ENCODE results near the gene FER. TPM values are rescaled to one million over a fixed set of nuclear protein-coding genes. Genes with fewer than 3 reads are reported as not detected.

The FER gene
- total RNA-seq, 1 experiment from 2014 or later: 18.0 TPM

- H3K4me3 Mint-ChIP-seq: no peak overlapping the region
- Histone ChIP-seq H2BK120ac (ENCODE audit: low read depth, low read length, poor library complexity, severe bottlenecking) (no peak overlapping the region), H2BK20ac (ENCODE audit: low read depth, low read length, poor library complexity, severe bottlenecking) (no peak overlapping the region), H2AK5ac (ENCODE audit: insufficient read length, low read length) (no peak overlapping the region), H3K9me3 (ENCODE audit: control insufficient read depth, low read depth, low read length) (no peaks in the 10 kb centered on the region), H3K4me1 (ENCODE audit: insufficient read depth, low read length) (no peaks in the 10 kb centered on the region), H2AFZ (ENCODE audit: low read length) (no peak overlapping the region), H3T11ph (ENCODE audit: low read length) (no peak overlapping the region), H2BK15ac (ENCODE audit: low read depth, low read length) (no peak overlapping the region), H4K20me1 (ENCODE audit: control insufficient read depth, insufficient read depth, insufficient read length) (no peaks in the 10 kb centered on the region), H4K5ac (ENCODE audit: insufficient read length, low read depth, low read length) (no peak overlapping the region), H3K18ac (ENCODE audit: insufficient read length, low read depth, low read length) (no peak overlapping the region), H3K4me2 (ENCODE audit: insufficient read depth, insufficient read length, low read length) (no peak overlapping the region), H4K8ac (replicated peaks; ENCODE audit: insufficient read length, low read depth, low read length) (no peak overlapping the region), H4K91ac (ENCODE audit: insufficient read length, low read depth, low read length) (no peak overlapping the region), H3K27me3 (ENCODE audit: insufficient read depth, low read length) (no peaks in the 10 kb centered on the region), H3K23me2 (ENCODE audit: insufficient read length, low read depth, low read length, poor library complexity, severe bottlenecking) (no peaks in the 10 kb centered on the region), H3K14ac (ENCODE audit: insufficient read depth, low read length) (no peak overlapping the region), H2BK12ac (ENCODE audit: insufficient read length, low read depth, low read length) (no peak overlapping the region), H3K4ac (ENCODE audit: low read depth, low read length) (no peak overlapping the region), H3K56ac (ENCODE audit: insufficient read length, low read depth, low read length) (no peak overlapping the region), H2BK5ac (ENCODE audit: insufficient read length, low read length) (no peak overlapping the region), H3K9ac (ENCODE audit: extremely low read depth, insufficient read length, low read length) (no peak overlapping the region), H3K79me2 (ENCODE audit: insufficient read depth, low read length) (no peaks in the 10 kb centered on the region), H3K23ac (ENCODE audit: insufficient read length, low read depth, low read length) (no peak overlapping the region), H3K27ac (ENCODE audit: insufficient read length, low read depth, low read length) (no peak overlapping the region), H3K79me1 (ENCODE audit: insufficient read depth, low read depth, low read length, poor library complexity, severe bottlenecking) (no peaks in the 10 kb centered on the region)
- TF ChIP-seq CTCF (conservative IDR thresholded peaks at IDR 0.05): no peak
- no peaks in the 10 kb centered on the region for H3K27me3 Mint-ChIP-seq (ENCODE audit: low read depth)
- peaks cover 0 to 5% of the 10 kb centered on the region in 2 experiments; a peak in 2 of 4 replicates for H3K4me1 Mint-ChIP-seq
- H3K9me3 Mint-ChIP-seq: peaks cover 5 to 8% of the 10 kb centered on the region in 2 experiments; a peak in 4 of 5 replicates
- no peak for DNase-seq
- WGBS (ENCODE audit: extremely low coverage, insufficient read length, low lambda C conversion rate): no CpG with 5 or more reads among the region's 2 CpGs
- no peak overlapping the region for H3K27ac Mint-ChIP-seq
- peaks cover 12 to 39% (median 22%) of the 10 kb centered on the region in 3 experiments for H3K36me3 Mint-ChIP-seq (ENCODE audit: insufficient read depth in 1 of 3, low read depth in 3 of 3)
Observed at GRCh38 chr5:108797396-108797795, 49.7 kb downstream of the FER start.
